Measurements from ENCODE around the gene IMPDH1.

DNA sequence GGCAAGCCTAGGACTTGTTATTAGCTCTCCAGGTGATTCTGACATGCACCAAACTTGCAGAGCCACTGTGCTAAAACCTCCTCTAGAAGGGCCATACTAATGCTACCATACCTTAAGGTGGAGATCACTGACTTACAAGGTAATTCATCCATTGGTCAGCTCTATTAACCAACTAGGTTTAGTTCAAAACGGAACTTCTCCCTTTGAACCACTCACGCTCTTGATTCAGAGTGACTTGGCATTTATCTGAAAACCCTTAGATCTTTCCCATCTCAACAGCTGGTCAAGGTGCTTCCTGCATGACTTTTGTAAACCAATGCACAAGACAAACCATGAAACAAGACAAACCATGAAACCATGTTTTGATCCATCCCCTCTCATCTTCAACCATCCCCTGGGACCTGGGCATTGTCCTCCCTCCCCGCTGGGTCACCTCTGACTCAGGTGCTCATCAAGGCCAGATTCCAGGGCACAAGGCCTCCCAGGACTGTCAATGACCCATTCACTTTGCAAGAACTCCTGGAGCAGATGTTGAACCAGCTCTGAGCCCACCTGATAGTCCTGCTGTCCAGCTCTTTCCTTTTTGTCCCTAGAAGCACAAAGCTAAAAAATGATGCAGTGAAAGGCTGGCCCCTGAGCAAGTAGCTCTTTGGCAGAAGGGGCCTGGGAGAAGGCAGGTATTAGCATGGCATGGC lies 18.8 kb downstream of the IMPDH1 start:
- TF ChIP-seq POLR2A (IDR thresholded peaks at IDR 0.05) (no peak), POLR2AphosphoS5 (IDR thresholded peaks at IDR 0.05) (no peak), EP300 (IDR thresholded peaks at IDR 0.05) (no peak)
- TF ChIP-seq, protein P1, sequence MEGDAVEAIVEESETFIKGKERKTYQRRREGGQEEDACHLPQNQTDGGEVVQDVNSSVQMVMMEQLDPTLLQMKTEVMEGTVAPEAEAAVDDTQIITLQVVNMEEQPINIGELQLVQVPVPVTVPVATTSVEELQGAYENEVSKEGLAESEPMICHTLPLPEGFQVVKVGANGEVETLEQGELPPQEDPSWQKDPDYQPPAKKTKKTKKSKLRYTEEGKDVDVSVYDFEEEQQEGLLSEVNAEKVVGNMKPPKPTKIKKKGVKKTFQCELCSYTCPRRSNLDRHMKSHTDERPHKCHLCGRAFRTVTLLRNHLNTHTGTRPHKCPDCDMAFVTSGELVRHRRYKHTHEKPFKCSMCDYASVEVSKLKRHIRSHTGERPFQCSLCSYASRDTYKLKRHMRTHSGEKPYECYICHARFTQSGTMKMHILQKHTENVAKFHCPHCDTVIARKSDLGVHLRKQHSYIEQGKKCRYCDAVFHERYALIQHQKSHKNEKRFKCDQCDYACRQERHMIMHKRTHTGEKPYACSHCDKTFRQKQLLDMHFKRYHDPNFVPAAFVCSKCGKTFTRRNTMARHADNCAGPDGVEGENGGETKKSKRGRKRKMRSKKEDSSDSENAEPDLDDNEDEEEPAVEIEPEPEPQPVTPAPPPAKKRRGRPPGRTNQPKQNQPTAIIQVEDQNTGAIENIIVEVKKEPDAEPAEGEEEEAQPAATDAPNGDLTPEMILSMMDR (IDR thresholded peaks at IDR 0.05) = no peak
